HCT116 (cell line): ENCODE data around the gene DNAJB5. TPM values are rescaled to one million over a fixed set of nuclear protein-coding genes. Genes with fewer than 3 reads are reported as not detected.

ENCODE experiments used
- ATAC-seq: fragments of 200-7000 bp; cut with Tn5 transposase; 2 replicates; pipeline ENCODE4 v1.9.1; 2020; ENCODE audit warnings: mild to moderate bottlenecking, moderate library complexity
- BruUV-seq: library from RNA; stranded (reverse); fragments of 400-500 nt; replicated peaks from 2 replicates; lab custom pipeline; 2021; lab: Mats Ljungman, UMichigan
- CTCF ChIA-PET: fragments of 300-600 bp; sonication (Branson Sonifier 250); formaldehyde crosslinking; loops from one replicate; lab custom pipeline; 2021; ENCODE audit warnings: antibody characterized with exemption; lab: Charles Lee
- POLR2A ChIA-PET: fragments of 300-600, 350-600 bp; sonication (Branson Sonifier 250); formaldehyde crosslinking; loops from one replicate; lab custom pipeline; 2021; ENCODE audit warnings: antibody characterized with exemption; lab: Charles Lee
- RAD21 ChIA-PET, 2 experiments: fragments of 300-600 bp; sonication (Branson Sonifier 250); formaldehyde crosslinking; loops; one replicate each; lab custom pipeline; 2023; ENCODE audit warnings: low total read pairs in 2 of 2; ENCODE audit not compliant: uncharacterized antibody in 2 of 2, unreplicated experiment in 2 of 2, low non-redundant PET in 1 of 2; lab: Charles Lee
- DNase-seq: peaks from one replicate; pipeline ENCODE4 v3.0.0-alpha.2; 2010; ENCODE audit warnings: low read depth, low spot score
- H2AFZ ChIP-seq: fragments of 200-600 bp; shearing (Covaris generic), sonication (generic); 2 replicates; pipeline ENCODE4 v1.6.1; 2017; ENCODE audit warnings: low read depth, mixed run types, mixed read lengths, antibody characterized with exemption, low read length; ENCODE audit not compliant: poor library complexity, severe bottlenecking
- H3K27ac ChIP-seq: 2 replicates; pipeline ENCODE4 v1.5.1; 2012; ENCODE audit warnings: low read depth, low read length
- H3K27me3 ChIP-seq: fragments of 200-600 bp; sonication (generic); 2 replicates; pipeline ENCODE4 v1.6.1; 2016; ENCODE audit warnings: mixed run types, low read length, mixed read lengths; ENCODE audit not compliant: insufficient read depth
- H3K36me3 ChIP-seq, 2 experiments: fragments of 200-500 bp in 1 of 2; fragments of 200-600 bp in 1 of 2; sonication (Bioruptor generic) in 1 of 2; sonication (generic) in 1 of 2; 2 replicates each; pipeline versions ENCODE4 v1.5.1 to v1.6.1; 2014 to 2016; ENCODE audit warnings: low read length in 2 of 2, inconsistent platforms in 1 of 2, mixed read lengths in 1 of 2, mixed run types in 1 of 2; ENCODE audit not compliant: insufficient read depth in 2 of 2, control insufficient read depth in 1 of 2
- H3K4me1 ChIP-seq, 2 experiments: fragments of 200-600 bp in 1 of 2; sonication (generic) in 1 of 2; 2 replicates each; pipeline versions ENCODE4 v1.5.1 to v1.6.1; 2012 to 2017; ENCODE audit warnings: low read length in 2 of 2, inconsistent platforms in 1 of 2, mild to moderate bottlenecking in 1 of 2, mixed read lengths in 1 of 2, mixed run types in 1 of 2, moderate library complexity in 1 of 2; ENCODE audit not compliant: insufficient read depth in 2 of 2, control insufficient read depth in 1 of 2
- H3K4me2 ChIP-seq: fragments of 200-600 bp; sonication (generic); 2 replicates; pipeline ENCODE4 v1.6.1; 2017; ENCODE audit warnings: mixed run types, low read length, mixed read lengths
- H3K4me3 ChIP-seq, 2 experiments: fragments of 200-600 bp in 1 of 2; sonication (generic) in 1 of 2; replicated peaks in 1 of 2; 2 replicates each; pipeline ENCODE4 v1.5.1; 2011 to 2016; ENCODE audit warnings: low read length in 2 of 2, control low read depth in 1 of 2, low read depth in 1 of 2, mild to moderate bottlenecking in 1 of 2, mixed read lengths in 1 of 2, mixed run types in 1 of 2
- H3K79me2 ChIP-seq: fragments of 200-600 bp; sonication (generic); 2 replicates; pipeline ENCODE4 v1.6.1; 2017; ENCODE audit warnings: mild to moderate bottlenecking, mixed run types, low read length, moderate library complexity, mixed read lengths; ENCODE audit not compliant: insufficient read depth
- H3K9ac ChIP-seq: fragments of 200-600 bp; sonication (generic); 2 replicates; pipeline ENCODE4 v1.6.1; 2016; ENCODE audit warnings: low read length, mixed read lengths
- H3K9me2 ChIP-seq: fragments of 200-600 bp; sonication (generic), shearing (Covaris generic); 2 replicates; pipeline ENCODE4 v1.6.1; 2017; ENCODE audit warnings: mixed run types, mild to moderate bottlenecking, moderate library complexity; ENCODE audit not compliant: insufficient read depth
- H3K9me3 ChIP-seq, 2 experiments: fragments of 200-500 bp in 1 of 2; fragments of 200-600 bp in 1 of 2; sonication (Bioruptor generic) in 1 of 2; sonication (generic) in 1 of 2; 2 replicates each; pipeline ENCODE4 v1.6.1; 2014 to 2017; ENCODE audit warnings: low read length in 2 of 2, mixed read lengths in 2 of 2, inconsistent platforms in 1 of 2, low read depth in 1 of 2, mild to moderate bottlenecking in 1 of 2, mixed run types in 1 of 2, moderate library complexity in 1 of 2; ENCODE audit not compliant: control insufficient read depth in 1 of 2, insufficient read depth in 1 of 2
- H4K20me1 ChIP-seq: fragments of 200-600 bp; sonication (generic), shearing (Covaris generic); 2 replicates; pipeline ENCODE4 v1.6.1; 2017; ENCODE audit warnings: mixed run types, mild to moderate bottlenecking, moderate library complexity; ENCODE audit not compliant: insufficient read depth
- POLR2A ChIP-seq: IDR thresholded peaks from 2 replicates; pipeline ENCODE4 v1.7.0; 2011; ENCODE audit warnings: borderline replicate concordance; ENCODE audit not compliant: insufficient read depth, insufficient read length; ENCODE audit errors: extremely low read depth
- REST ChIP-seq: IDR thresholded peaks from 2 replicates; pipeline ENCODE4 v1.6.1; 2012; ENCODE audit warnings: low read depth
- SP1 ChIP-seq: IDR thresholded peaks from 2 replicates; pipeline ENCODE4 v1.6.1; 2012; ENCODE audit warnings: low read depth
- TCF7L2 ChIP-seq: IDR thresholded peaks from 2 replicates; pipeline ENCODE4 v1.7.0; 2011; ENCODE audit warnings: borderline replicate concordance, inconsistent platforms; ENCODE audit not compliant: insufficient read depth, insufficient read length; ENCODE audit errors: extremely low read depth
- YY1 ChIP-seq: IDR thresholded peaks from 2 replicates; pipeline ENCODE4 v1.6.1; 2011; ENCODE audit warnings: low read length, low read depth, moderate library complexity, mild to moderate bottlenecking; ENCODE audit not compliant: insufficient replicate concordance; ENCODE audit errors: extremely low read depth
- intact Hi-C: fragments of 100-400 bp; cut with micrococcal nuclease; formaldehyde crosslinking; loops from 2 replicates; pipeline ENCODE4 v1.10.0; 2022
- total RNA-seq: library from RNA; stranded (reverse); gene quantifications from one replicate; pipeline ENCODE4 v1.2.1, GENCODE V29; 2021; ENCODE audit not compliant: unreplicated experiment

The DNAJB5 gene
- total RNA-seq, 1 experiment from 2014 or later: 3.6 TPM

GRCh38 chr9:35044071-35044470, 54.5 kb downstream of the DNAJB5 start:
- H3K27me3 ChIP-seq: no peaks in the 10 kb centered on the region
- no TSS peak for BruUV-seq
- ATAC-seq: no peak
- no peak overlapping the region for H3K27ac ChIP-seq
- TF ChIP-seq SP1 (no peak), POLR2A (no peak), TCF7L2 (no peak), YY1 (no peak), REST (no peak)
- TF ChIP-seq, all 23 proteins: peak for 0
- DNase-seq: no peak
- Histone ChIP-seq H3K4me2 (no peak overlapping the region), H4K20me1 (no peaks in the 10 kb centered on the region), H3K9ac (no peak overlapping the region), H3K9me2 (no peaks in the 10 kb centered on the region), H2AFZ (no peak overlapping the region), H3K36me3 (no peaks in the 10 kb centered on the region; a peak in 1 of 4 replicates), H3K4me3 (no peak overlapping the region), H3K4me1 (no peaks in the 10 kb centered on the region), H3K79me2 (no peaks in the 10 kb centered on the region), H3K9me3 (no peaks in the 10 kb centered on the region)
- RAD21 ChIA-PET: no interaction called here
- POLR2A ChIA-PET: no interaction called here
- intact Hi-C loops: no loop called here
- CTCF ChIA-PET: no interaction called here

Other genes starting within 250 kb of the DNAJB5 start
- 0.47 TPM for gene PHF24, start 31.5 kb upstream of the DNAJB5 start, total RNA-seq
- gene VCP, start 82.9 kb downstream of the DNAJB5 start, total RNA-seq: 170 TPM
- 82.3 TPM for gene FANCG, start 90.2 kb downstream of the DNAJB5 start, total RNA-seq
- 24.0 TPM for gene PIGO, start 106.8 kb downstream of the DNAJB5 start, total RNA-seq
- gene STOML2, start 113.4 kb downstream of the DNAJB5 start, total RNA-seq: 245 TPM
- 10.2 TPM for gene ATOSB, start 126.1 kb downstream of the DNAJB5 start, total RNA-seq
- gene UNC13B, start 172.3 kb downstream of the DNAJB5 start, total RNA-seq: 17.6 TPM